GM18861 (cell line): ENCODE data around the gene GRHL3.

ENCODE experiments used
- ATAC-seq: cut with Tn5 transposase; IDR thresholded peaks from one replicate; pipeline ENCODE4 v1.9.1; 2021; ENCODE audit not compliant: unreplicated experiment

The GRHL3 gene

GRCh38 chr1:24317081-24317480 lies 2.1 kb upstream of the GRHL3 start:
- ATAC-seq: no peak

DNA sequence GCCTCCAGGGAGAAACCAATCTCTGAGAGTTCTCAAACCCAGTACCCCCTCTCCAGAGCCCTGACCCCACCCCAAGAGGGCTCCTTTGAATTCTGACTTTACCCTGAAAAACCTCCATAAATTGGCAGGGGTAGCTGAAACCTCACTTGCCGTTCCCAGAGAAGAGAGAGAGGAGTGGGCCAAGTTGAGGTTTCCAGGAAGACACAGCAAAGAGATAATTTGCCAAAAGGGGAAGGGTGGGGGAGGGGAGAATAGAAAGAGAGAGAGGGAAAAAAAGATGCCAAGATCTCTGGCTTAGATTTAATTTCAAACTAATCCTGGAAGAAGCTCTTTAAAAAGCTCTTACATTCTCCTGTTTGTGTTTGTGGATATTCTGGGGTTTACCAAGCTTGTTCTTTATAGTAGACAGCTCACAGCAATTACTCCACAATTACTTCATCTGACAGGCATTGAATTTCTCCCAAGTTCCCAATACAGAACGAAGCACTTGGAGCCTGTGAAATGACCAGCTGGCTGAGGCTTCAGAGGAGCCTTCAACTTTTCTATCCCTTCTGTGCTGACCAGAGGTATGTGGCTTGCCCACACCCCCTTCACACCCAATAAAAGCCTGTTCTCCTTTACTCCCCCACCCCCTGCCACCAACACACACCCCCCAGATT lies 1.1 kb upstream of the GRHL3 start:
- ATAC-seq: no peak

GRCh38 chr1:24318615-24319311 lies 394 bp upstream of the GRHL3 start:
- no peak for ATAC-seq

DNA sequence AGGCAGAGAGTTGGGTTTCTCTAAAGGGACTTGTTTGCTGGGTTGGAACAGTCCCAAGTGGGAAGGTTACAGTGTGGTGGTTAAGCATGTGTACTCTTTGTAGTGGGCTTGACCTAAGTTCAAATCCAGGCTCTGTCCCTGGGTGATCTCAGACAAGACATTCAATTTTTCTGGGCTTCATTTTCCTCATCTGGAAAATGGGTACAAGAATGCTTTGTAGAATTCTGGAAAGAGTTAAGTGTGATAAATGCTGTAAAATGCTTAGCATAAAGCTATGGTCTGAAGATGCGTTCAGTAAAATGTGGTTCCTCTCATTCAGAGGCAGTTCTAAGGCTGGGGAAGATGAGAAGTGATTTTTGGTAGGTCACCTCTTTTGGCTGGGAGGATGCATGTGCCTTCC lies 805 bp downstream of the GRHL3 start:
- no peak for ATAC-seq

- no peak for ATAC-seq
Measured at GRCh38 chr1:24321126-24321525, 2.0 kb downstream of the GRHL3 start.

DNA sequence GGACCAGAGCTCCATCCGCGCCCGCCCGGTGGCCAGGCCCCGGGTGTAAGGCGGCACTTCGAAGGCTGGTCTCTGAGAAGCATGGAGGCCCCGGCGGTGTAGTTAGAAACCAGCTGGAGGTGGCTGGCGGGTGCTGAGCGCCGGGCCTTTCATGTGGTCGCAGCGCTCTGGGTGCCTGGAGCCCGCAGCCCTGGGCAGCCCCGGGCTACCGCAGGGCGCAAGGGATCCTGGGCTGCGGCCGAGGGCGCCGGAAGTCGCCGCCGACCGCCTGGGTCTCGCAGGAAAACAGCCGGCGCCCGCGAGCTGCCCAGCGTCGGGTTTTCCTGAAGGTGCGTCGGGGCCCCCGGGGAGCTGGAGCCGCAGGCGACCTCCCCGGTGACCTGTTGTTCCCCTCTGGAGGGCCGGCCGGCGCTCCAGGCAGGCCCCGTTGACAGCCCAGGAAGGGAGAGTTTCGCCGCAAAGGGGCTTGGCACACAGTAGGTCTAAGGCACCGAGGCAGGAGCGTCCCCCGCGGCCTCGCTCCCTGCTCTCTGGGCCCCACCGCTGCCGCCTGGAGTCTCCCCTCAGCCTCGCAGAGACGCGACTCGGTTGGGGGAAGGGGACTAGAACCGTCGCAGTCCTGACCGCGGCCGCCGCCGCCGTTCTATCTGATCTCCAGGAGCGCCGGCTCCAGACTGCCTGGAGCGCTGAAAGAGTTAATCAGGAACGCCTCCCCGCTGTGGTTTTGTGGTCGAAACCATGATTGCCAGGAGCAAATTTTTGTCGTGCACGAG lies 2.7 kb downstream of the GRHL3 start:
- ATAC-seq: peak; percentile 38

GRCh38 chr1:24322470-24323177 lies 3.5 kb downstream of the GRHL3 start:
- ATAC-seq: no peak

GRCh38 chr1:24323281-24323680 lies 4.1 kb downstream of the GRHL3 start:
- ATAC-seq: no peak

DNA sequence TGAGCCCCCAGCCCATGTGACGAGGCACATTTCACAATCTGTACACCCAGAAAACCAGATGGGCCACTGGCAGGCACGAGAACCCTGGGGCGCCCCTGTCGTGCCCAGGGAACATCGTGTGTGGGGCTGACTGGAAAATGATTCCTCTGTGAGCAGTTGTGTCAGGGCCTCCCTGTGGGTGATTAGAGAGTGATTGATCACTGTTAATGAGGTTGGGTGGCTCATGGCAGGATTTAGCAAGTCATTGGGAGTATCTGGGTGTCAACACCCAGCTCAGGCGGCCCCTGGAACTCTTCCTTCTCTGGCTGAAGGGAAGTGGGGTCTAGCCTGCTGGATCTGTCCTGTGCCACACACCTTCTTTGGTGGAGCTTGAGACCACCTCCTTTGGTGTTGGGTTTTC lies 5.7 kb downstream of the GRHL3 start:
- ATAC-seq: no peak

DNA sequence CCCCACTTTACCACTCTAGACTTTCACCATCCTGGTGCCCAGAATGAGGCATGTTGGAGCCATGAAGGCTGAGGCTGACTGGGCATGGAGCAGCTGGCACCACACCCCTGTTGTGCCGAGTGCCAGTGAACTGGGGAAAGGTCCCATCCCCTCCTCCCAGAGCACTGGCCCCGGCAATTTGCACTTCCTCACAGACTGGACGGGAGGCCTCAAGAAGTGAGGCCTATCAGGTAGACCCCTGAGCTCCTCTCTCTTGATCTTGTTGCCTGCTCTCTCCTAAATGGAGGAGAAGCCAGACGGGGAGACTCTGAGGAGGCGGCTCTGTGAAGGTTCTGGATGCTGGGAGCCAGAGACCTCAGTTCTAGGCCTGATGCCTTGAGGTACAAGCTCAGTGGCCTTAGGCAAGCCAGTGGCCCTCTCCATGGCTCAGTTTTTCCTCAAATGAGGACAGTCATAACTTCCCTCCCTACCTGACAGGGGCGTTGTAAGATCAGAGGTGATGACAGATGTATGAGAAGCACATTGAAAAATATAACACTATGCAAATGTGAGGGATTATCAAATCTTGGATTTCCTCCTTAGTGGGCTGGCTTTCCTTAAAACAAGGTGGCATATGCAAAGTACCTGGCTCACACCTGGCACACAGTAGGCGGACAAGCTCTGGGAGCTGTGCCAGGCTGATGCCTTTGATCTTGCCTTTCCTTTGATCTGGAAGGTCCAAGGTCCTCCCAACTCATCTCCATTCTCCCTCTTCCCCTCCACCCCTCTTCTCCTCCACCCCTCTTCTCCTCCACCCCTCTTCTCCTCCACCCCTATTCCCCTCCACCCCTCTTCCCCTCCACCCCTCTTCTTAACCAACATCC lies 6.7 kb downstream of the GRHL3 start:
- ATAC-seq: no peak

DNA sequence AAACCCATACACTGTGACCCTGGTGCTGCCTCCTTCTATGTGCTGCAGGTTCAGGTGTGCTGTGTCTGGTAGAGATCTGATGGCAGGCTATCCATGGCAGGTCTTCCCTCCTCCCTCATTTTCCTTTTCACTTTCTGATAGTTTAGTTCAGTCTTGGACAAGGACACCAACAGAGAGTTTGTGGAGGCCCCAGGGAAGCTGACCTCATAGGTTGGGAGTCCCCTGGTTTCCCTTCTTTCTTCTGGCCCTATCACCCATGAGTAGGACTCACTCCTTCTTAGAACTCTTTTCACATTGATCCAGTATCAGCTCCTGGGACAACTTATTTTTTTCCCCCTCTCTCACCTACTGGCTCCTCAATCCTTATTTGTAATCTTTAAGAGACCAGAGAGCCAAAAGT lies 8.3 kb downstream of the GRHL3 start:
- ATAC-seq: no peak

DNA sequence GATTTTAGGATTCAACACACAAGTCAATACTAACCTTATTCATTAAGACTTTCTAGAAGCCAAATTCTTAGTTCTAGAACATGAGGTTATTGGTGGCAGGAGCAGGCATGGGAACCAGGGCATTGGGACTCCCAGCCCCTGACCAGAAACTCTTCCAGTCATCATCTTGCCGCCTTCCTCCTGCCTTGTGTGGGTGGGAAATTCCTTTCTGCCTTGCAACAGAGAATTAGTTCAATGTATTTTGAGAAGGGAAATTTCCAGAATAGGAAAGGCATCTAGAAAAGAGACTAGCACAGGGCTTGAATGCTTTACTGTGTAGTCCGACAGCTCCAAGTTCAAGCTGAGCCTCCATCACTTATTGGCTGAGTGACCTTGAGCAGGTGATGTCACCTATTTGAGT lies 8.7 kb downstream of the GRHL3 start:
- no peak for ATAC-seq

DNA sequence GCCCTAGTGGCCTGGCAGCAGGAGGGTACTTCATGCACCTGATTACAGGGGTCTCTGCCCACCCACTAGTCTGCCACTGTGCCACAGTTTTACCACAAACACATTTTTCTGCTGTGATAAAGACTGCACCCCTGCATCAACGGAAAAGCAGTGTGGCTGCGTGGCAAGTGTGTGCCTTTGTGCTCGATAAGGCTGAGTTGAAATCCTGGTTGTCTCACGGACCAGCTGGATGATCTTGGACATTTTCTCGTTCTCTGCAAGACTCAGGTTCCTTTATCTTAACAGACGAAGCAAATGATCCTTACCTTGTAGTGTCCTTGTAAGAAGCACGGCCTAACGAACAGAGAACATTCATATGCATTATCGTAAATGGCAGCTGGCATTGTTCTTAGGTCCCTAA lies 10.2 kb downstream of the GRHL3 start:
- ATAC-seq: no peak

- ATAC-seq: no peak
Measured at GRCh38 chr1:24329797-24330543, 10.8 kb downstream of the GRHL3 start.

GRCh38 chr1:24331961-24332673 lies 13.0 kb downstream of the GRHL3 start:
- no peak for ATAC-seq

DNA sequence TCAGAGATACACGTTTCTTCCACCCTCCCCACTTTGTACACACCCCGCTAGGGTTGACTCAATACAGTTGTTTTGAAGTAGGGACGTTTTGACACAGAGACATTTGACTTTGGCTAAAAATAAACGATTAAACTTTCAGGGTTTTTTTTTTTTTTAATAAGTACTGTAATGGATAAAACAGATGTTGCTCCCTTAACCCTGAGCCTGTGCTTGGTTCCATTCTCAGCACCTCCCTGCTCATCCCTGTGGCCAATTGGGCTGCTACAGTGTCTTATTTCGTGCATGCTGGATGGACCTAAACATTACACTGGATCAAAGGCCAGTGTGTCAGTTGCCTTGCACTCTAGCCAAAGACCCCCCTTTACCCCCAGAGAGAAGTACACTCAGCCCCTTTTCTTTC lies 16.9 kb downstream of the GRHL3 start:
- ATAC-seq: no peak

DNA sequence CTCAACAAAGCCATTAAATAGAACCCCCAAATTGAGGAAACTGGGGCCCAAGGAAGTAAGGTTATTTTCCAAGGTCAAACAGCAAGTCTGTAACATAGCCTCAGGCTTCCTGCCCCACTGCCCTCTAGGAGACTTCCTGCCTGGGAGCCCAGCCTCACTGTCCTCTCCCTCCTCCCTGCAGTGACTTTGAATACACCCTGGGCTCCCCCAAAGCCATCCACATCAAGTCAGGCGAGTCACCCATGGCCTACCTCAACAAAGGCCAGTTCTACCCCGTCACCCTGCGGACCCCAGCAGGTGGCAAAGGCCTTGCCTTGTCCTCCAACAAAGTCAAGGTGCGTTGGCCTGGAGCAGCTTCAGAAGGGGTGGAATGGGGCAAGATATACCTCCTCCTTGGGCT lies 18.3 kb downstream of the GRHL3 start:
- ATAC-seq: no peak

DNA sequence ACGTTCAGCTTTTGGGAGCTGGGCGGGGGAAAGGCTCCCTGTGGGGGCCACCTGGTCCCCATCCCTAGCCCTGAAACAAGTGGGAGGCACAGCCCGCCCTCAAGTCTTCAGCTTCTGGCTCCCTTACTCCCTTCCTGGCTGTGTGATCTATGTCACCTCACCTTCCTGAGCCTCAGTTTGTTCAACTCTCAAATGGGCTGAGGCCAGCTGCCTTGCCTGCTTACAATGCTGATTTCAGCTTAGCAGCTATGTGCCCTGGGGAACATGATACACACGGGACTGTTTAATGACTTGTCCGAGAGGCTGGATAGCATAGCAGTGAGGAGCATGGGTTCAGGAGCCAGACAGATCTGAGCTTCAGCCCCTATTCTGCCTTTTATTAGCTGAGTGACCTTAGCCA lies 19.3 kb downstream of the GRHL3 start:
- no peak for ATAC-seq

DNA sequence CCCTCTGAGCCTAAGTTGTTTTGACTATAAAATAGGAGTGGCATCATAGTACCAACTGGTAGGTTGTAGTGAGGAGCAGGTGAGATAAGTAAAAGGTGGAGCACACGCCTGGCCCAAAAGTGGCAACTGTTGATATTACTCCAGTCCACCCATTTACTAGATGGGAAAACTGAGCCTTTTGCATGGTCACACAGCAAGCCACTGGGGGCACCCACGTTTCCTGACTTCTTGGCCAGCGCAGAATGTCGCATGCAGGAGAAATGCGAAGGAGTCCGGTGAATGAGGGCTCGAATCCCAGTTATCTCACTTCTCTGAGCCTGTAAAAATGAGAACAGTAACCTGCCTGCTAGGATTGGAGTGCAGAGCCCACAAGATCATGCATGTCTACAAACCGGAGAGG lies 20.8 kb downstream of the GRHL3 start:
- no peak for ATAC-seq
